Cerebellar nuclear complex (tissue), 1 donor: ENCODE results near the gene SLC6A3.
"Not testable (repeated sequence)": the region's sequence is repeated elsewhere in the genome, so short reads cannot be mapped to it uniquely, and the experiment has no call there.

ENCODE experiments used
- DNase-seq, 2 experiments: peaks; one replicate each; lab custom pipeline; 2025; lab: John Stamatoyannopoulos, UW

Gene SLC6A3

GRCh38 chr5:1478271-1479035 is 33.2 kb upstream of the SLC6A3 start:
- DNase-seq = no peak

GRCh38 chr5:1477341-1477740 is 32.1 kb upstream of the SLC6A3 start:
- no peak for DNase-seq

- no peak for DNase-seq
These were observed 31.7 kb upstream of the SLC6A3 start for GRCh38 chr5:1476967-1477310.

GRCh38 chr5:1476181-1476966 is 31.1 kb upstream of the SLC6A3 start:
- DNase-seq = peak in 1 of 2 experiments; percentile 36

- not testable (repeated sequence) for DNase-seq
These were observed 30.3 kb upstream of the SLC6A3 start for GRCh38 chr5:1475544-1475900.

- DNase-seq = no peak
These were observed 29.8 kb upstream of the SLC6A3 start for GRCh38 chr5:1474866-1475543.

GRCh38 chr5:1474183-1474839 is 29.1 kb upstream of the SLC6A3 start:
- DNase-seq = no peak

GRCh38 chr5:1473746-1474145 is 28.5 kb upstream of the SLC6A3 start:
- no peak for DNase-seq

- DNase-seq = no peak
These were observed 27.9 kb upstream of the SLC6A3 start for GRCh38 chr5:1472964-1473628.

GRCh38 chr5:1471997-1472963 is 27.0 kb upstream of the SLC6A3 start:
- no peak for DNase-seq

GRCh38 chr5:1471240-1471853 is 26.1 kb upstream of the SLC6A3 start:
- no peak for DNase-seq

- DNase-seq = no peak
These were observed 25.5 kb upstream of the SLC6A3 start for GRCh38 chr5:1470762-1471211.

GRCh38 chr5:1468629-1469527 is 23.6 kb upstream of the SLC6A3 start:
- no peak for DNase-seq

GRCh38 chr5:1468247-1468612 is 23.0 kb upstream of the SLC6A3 start:
- DNase-seq = no peak

- no peak for DNase-seq
These were observed 22.4 kb upstream of the SLC6A3 start for GRCh38 chr5:1467341-1468246.

- DNase-seq = no peak
These were observed 21.5 kb upstream of the SLC6A3 start for GRCh38 chr5:1466631-1467265.

GRCh38 chr5:1465966-1466471 is 20.8 kb upstream of the SLC6A3 start:
- DNase-seq = no peak
